Measurements from ENCODE around the gene COG3.

DNA sequence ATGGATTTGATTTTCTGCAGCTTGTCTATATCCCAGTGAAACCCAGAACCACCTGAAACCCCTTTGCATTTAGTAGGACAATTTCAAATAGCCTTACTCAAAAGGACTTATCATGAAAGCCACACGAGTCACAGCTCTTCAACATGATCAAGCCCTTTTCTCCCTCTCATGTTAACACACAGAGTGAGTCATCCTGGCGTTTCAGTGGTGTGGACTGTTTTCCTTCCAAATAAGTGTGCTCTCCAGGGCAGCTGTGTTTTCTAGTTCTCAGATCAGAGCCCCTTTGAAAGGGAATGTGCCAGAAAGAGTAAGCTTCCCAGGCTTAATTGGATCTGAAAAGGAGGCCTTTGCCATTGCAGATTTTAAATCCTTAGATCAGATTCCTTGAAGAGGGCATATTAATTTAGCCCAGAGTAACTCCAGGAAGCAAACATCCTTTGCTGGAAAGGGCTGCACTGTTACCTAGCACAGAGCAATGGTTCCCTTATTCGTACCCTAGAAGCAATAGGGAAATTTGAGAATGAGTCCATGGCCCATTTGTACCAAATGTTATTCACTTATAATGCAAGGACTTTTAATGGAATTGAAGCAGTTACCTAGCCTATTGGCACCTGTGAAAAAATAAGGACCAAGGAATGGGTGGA is 99.5 kb downstream of the COG3 start:
- TF ChIP-seq, protein P1, sequence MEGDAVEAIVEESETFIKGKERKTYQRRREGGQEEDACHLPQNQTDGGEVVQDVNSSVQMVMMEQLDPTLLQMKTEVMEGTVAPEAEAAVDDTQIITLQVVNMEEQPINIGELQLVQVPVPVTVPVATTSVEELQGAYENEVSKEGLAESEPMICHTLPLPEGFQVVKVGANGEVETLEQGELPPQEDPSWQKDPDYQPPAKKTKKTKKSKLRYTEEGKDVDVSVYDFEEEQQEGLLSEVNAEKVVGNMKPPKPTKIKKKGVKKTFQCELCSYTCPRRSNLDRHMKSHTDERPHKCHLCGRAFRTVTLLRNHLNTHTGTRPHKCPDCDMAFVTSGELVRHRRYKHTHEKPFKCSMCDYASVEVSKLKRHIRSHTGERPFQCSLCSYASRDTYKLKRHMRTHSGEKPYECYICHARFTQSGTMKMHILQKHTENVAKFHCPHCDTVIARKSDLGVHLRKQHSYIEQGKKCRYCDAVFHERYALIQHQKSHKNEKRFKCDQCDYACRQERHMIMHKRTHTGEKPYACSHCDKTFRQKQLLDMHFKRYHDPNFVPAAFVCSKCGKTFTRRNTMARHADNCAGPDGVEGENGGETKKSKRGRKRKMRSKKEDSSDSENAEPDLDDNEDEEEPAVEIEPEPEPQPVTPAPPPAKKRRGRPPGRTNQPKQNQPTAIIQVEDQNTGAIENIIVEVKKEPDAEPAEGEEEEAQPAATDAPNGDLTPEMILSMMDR (IDR thresholded peaks at IDR 0.05) = no peak
- TF ChIP-seq POLR2A (IDR thresholded peaks at IDR 0.05) = no peak

All from heart left ventricle (tissue), 13 donors.